GM19099 (cell line): ENCODE measurements around the gene SETD6.
A peak's percentile ranks its signal among the peaks of the same experiment; 100 is the strongest.

ENCODE experiments used
- POLR2A ChIP-seq: IDR thresholded peaks from 3 replicates; pipeline ENCODE4 v1.6.1; 2011; ENCODE audit warnings: low read depth; ENCODE audit not compliant: insufficient read length; ENCODE audit errors: extremely low read depth

The SETD6 gene, protein sequence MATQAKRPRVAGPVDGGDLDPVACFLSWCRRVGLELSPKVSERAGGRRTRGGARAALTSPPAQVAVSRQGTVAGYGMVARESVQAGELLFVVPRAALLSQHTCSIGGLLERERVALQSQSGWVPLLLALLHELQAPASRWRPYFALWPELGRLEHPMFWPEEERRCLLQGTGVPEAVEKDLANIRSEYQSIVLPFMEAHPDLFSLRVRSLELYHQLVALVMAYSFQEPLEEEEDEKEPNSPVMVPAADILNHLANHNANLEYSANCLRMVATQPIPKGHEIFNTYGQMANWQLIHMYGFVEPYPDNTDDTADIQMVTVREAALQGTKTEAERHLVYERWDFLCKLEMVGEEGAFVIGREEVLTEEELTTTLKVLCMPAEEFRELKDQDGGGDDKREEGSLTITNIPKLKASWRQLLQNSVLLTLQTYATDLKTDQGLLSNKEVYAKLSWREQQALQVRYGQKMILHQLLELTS

DNA sequence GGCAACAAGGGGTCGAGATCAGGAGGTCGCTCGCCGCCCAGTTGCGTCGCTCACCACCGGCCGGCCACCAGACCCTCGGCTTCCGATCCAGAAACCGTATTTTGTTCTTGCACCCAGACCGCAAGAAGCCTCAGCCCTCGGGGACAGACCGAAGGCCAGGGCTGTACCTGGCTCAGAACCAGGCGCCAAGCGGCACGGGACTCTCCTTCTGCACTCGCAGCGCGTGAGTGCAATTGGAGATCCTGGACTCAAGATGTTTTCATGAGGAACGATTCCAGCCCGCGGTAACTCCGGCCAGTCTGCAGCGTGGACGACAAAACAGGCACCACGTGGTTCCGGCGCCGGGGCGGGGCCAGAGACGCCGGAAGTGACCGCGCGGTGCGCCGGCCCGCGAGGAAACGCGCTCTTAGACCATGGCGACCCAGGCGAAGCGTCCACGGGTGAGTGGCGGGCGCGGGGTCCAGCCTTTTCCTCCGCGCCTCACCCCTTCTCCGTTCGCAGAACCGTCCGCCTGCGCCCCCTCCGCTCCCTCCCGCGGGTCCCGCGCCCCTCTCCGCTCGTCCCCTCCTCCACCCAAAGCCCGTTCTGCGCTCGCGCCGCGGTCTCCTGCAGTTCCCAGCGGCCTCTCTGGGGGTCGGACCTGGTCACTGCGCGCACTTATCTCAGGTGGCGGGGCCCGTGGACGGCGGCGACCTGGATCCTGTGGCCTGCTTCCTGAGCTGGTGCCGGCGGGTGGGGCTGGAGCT is at the start of gene SETD6:
TSS of gene SETD6 (plus strand) at position 393 of the 746 bp plus-strand sequence. CDS start at position 414, 21 bp downstream.
- peak; percentile 63 for TF ChIP-seq POLR2A

DNA sequence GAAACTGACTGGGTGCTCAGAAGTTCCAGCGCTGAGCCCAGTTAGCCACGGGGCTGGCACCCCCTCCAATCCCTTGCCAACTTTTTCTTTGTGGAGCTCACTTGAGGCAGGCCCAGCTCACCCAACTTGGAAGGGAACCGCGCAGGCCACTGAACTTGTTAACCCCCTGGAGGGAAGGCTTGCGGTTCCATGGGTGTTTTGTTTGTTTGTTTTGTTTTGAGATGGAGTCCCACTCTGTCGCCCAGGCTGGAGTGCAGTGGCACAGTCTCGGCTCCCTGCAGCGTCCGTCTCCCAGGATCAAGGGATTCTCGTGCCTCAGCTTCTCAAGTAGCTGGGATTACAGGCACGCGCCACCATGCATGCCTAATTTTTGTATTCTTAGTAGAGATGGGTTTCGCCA is 49.5 kb upstream of the SETD6 start:
- TF ChIP-seq POLR2A, result no peak

DNA sequence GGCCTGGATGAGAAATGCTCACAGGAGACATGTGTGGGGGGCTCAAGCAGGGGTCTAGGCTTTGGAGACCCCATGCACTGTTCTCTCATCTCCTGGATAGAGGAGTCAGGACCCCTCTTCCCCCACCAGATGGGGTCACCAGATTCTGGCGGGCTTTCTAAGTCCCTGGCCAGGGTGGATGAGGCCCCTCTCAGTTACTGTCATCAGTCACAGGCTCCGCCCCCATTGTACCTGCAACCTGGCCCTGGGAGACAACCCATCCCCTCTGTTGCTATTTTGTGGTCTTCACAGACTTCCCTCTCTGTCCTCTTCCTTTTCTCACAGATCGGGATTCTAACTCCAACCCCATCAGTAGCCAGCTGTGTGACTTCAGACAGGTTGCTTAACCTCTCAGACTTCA is 48.9 kb upstream of the SETD6 start:
- TF ChIP-seq POLR2A, result no peak

DNA sequence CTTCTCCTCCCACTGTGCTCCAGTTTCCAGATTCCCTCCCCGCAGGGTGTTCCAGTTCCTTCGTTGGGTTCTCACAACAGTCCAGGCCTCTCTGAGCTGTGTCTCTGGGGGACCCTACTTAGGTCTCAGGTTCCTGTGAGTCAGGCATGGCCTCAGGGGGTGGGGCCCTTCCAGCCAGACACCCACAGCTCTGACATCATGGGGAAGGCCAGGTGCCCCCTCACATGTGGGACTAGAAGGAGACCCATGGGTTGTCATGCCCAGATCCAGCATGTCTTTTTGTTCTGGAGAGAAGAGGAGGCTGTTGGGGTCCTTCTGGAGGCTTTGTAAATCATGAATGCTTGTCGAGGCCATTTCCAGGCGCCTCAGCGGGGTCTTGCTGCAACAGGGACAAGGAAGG is 47.4 kb upstream of the SETD6 start:
- TF ChIP-seq POLR2A, result no peak

DNA sequence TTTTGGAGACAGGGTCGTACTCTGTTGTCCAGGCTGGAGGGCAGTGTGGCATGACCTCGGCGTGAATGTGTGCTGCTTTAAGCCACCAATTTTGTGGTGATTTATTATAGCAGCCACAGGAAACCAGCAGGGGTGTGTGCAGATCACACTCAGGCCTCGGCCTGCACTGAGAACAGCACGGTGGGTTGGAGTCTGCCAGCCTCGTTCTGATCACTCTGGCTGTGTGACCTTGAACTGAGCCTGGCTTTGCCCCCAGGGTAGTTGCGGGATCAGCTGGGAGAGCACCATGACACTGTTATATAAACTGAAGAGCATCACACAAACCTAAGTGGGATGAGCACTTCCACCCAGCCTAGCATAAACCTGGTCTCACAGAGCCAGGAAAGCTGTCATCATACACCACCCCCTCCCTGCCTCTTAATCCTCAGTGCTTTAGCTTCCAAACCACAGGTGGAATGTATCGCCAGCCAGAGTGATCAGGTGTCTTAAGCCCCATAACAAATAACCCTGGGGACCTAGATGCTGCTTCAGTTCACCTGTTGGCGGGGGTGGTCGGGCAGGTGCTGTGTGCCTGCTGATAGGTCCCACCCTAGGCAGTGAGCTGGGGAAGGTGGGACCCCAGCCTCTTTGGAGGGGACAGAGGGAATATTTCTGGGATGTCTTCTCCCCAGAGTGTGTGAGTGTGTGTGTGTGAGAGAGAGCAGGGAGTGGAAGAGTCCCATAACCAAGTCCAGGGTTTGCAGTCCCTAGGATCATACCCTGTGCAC is 43.9 kb upstream of the SETD6 start:
- TF ChIP-seq POLR2A, result no peak

DNA sequence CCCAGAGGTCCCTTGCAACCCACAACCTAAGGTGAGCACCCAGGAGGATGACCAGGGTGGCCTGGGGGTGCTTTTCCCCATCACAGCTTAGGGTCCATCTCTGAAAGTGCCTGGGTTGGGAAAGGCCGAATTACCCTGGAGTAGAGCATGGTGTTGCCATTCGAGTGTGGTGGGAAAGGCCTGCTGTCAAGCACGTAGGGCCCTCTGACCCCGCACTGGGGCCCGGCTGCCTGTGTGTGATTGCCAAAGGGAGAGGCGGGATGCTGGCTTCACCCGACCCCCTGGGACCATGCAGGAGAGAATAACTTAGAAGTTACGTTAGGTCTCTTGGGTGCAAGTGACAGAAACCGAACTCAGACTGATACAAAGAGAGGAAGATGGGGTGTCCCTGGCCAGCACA is 43.1 kb upstream of the SETD6 start:
- TF ChIP-seq POLR2A, result no peak

DNA sequence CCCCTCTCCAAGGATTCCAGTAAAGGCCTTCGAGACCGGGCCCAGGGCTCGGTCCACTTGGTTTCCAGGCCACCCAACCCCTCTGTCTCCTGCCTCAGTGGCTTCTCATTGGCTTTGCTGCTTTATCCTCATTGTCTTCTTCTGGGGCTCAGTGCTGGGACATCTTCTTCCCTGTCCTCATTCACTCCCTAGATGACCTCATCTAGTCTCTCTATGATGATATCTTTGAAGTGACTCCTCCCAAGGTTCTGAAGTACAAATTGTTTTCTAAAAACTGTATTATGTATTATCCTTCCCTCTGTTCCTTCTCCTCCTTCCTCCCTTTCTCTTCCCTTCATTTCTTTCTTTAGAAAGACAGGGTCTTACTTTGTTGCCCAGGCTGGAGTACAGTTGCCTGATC is 42.5 kb upstream of the SETD6 start:
- TF ChIP-seq POLR2A, result no peak

DNA sequence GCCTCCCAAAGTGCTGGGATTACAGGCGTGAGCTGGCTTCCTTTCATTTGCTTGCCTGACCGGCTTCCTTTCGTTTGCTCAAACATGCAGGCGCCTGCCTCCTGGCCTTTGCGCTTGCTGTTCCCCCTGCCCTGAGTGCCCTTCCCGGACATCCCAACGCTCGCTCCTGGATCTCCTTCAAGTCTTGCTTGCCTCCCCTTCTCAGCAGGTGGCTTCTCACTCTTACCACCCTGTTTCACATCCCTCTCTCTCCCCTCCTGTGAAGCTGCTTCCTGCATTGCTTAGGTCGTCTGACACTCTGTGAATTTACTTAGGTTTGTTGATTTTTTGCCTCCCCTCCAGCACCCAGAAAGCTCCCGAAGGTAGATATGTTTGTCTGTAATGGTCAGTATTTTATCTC is 41.0 kb upstream of the SETD6 start:
- TF ChIP-seq POLR2A, result no peak

DNA sequence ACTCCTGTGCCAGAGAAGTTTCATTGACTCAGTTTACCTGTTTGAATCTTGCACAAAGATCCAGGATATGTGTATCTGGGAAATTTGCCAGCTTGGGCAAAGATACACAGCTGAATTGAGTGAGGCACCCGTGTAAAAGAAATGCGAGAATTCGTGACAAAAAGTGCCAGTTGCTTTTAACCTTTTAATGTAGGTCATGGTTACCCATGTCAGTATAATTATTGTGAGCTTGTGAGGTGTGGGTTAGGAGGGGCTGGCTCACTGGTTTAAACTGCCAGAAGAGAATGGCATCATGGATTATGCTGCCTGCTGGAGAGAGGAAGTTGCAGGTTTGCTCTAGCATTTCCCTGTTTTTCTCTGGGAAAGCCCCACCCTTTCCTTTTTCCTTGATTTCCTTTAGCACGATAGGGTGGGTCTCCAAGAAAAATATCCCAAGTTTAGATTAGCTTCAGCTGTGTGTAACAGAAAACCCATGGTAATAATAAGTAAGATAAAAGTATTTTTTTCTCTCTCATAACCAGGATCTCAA is 40.2 kb upstream of the SETD6 start:
- no peak for TF ChIP-seq POLR2A

DNA sequence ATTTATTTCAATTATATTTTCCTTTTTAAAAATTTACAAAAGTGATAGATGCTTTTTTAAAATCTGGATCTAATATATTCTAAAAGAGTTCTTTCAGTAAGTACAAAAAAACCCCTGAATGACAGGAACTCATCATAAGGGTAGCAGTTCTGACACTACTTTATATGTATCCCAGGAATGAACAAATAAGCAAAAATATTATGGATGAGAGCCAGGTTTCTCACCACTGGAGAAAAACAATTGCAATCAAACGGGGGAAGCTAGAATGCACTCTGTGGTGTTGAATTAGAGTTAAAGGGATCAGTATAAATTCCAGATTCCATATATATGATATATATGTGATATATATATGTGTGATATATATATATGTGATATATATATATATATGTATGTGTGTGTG is 38.5 kb upstream of the SETD6 start:
- no peak for TF ChIP-seq POLR2A

DNA sequence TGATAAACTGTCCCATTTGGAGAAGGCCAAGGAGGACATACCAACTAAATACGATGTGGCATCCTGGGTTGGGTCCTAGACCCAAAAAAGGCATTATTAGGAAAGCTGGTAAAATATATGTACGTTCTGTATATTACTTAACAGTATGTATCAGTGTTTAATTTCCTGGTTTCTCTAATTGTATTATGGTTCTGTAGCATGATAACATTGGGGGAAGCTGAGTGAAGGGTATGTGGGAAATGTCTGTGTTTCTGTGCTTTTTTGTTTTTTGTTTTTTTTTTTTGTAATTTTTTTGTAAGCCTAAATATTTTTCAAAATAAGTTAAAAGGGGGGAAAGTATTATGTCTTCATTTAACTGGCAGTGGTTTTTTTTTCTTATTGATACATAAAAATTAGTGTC is 36.9 kb upstream of the SETD6 start:
- TF ChIP-seq POLR2A, result no peak

DNA sequence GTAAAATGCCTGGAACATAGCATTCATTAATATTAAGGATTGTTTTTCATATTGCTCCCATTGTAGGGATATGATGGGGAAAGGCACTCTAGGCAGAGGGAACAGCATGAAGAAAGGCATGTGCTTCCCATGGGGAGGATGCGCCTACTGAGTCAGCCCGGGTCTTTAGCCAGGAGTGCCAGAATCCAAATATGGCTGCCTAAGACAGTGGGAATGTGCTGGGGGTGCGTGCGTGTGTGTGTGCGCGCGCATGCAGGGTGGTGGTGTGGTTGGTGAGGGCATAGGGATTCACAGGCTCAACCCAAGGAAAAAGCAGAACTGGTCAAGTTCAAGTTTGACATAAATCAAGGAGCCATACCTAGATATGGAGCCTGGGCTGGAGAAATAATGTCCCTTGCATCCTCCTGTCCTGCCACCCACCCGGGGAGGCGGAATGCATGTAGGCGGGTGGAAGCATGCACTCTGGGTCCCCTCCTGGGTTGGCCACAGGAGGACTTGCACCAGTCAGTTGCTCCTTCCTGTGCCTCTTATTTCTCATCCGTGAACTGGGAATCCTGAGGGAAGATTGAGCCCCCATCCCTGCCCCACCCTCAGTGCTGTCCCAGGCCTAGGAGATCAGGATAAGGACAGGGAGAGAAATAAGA is 34.0 kb upstream of the SETD6 start:
- no peak for TF ChIP-seq POLR2A

DNA sequence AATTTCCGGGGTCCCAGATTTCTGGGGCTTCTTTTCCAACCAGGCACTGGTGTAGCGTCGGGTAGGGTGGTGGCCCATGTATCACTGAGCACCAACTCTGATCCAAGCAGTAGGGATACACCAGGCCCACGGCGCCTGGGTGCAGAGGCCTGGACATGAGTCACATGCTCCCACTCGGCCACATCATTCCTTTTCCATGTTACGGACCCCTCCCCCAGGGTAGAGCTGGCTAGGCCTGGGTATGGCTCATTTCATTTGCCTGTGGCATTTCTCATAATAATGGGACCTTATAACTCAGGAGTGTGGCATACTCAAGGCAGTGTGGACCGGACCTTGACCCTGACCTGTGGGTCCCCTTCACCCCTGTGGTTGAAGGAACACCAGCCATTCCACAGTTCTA is 33.4 kb upstream of the SETD6 start:
- no peak for TF ChIP-seq POLR2A

DNA sequence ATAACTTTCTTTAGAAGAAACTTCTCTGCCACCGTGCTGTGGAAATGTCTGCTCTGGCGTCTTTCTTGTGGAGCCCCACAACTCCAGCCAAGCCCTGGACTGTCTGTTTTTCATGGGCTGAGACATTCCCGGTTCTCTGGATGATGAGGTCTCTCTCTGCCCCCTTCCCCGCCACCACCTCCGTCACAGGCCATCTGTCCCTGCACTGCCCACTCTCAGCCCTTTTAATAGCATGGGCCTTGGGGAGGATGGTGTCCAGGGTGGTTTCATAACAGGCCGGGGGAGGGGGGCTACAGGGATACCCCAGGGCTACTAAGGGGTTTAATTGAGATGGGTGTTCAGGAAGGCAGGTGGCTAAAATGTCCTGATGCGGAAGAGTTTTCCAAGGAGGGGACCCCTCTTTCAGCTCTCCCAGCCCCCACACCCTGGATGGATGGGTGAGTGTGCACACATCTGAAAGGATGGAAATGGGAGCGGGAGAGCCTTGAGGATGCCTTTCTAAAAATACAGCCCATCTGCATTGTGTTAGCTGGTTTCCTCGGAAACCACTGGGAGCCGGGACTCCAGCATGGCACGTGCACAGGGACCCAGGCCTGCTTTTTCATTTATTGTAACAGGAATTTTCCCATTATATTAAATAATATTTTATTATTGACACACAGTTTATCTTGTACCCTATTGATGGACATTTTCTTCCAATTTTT is 30.0 kb upstream of the SETD6 start:
- no peak for TF ChIP-seq POLR2A
